ENCODE data around the gene MSH3.

The MSH3 gene

DNA sequence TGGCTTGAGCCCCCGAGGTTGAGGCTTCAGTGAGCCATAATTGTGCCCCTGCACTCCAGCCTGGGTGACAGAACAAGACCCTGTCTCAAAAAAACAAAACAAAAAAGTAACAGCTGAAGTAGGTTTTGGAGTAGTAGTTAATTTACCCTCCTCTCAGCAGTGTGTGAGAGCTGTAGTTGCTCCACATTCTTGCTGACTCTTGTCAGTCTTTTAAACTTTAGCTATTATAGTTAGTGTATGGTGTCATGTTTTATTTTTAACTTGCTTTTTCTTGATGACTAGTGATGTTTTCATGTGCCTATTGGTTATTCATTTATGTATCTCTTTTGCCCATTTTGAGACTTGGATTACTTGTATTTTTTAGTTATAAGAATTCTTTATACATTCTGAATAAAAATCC is 53.2 kb downstream of the MSH3 start:
- Histone ChIP-seq H3K9ac (ENCODE audit: low read length) (no peak overlapping the region), H3K79me2 (ENCODE audit: low read length) (no peaks in the 10 kb centered on the region), H4K20me1 (ENCODE audit: insufficient read depth, low read length) (no peaks in the 10 kb centered on the region), H3K36me3 (replicated peaks; ENCODE audit: insufficient read depth, low read length) (no peaks in the 10 kb centered on the region), H3K27ac (ENCODE audit: low read length) (no peak overlapping the region), H3F3A (ENCODE audit: insufficient read depth, low read length) (no peaks in the 10 kb centered on the region), H3K4me1 (ENCODE audit: low read length) (peaks cover 14% of the 10 kb centered on the region), H3K4me3 (ENCODE audit: low read length) (no peak overlapping the region), H3K4me2 (ENCODE audit: low read depth, low read length) (no peak overlapping the region), H3K9me3 (replicated peaks; ENCODE audit: insufficient read depth, low read length) (no peaks in the 10 kb centered on the region), H3K9me2 (replicated peaks; ENCODE audit: insufficient read depth, low read length) (no peaks in the 10 kb centered on the region), H3K27me3 (replicated peaks; ENCODE audit: insufficient read depth, low read length) (no peaks in the 10 kb centered on the region), H2AFZ (ENCODE audit: low read length) (no peak overlapping the region)
- no peak for DNase-seq
- TF ChIP-seq EZH2 (optimal IDR thresholded peaks at IDR 0.05; ENCODE audit: low read depth, low read length), result no peak
- TF ChIP-seq, protein P1, sequence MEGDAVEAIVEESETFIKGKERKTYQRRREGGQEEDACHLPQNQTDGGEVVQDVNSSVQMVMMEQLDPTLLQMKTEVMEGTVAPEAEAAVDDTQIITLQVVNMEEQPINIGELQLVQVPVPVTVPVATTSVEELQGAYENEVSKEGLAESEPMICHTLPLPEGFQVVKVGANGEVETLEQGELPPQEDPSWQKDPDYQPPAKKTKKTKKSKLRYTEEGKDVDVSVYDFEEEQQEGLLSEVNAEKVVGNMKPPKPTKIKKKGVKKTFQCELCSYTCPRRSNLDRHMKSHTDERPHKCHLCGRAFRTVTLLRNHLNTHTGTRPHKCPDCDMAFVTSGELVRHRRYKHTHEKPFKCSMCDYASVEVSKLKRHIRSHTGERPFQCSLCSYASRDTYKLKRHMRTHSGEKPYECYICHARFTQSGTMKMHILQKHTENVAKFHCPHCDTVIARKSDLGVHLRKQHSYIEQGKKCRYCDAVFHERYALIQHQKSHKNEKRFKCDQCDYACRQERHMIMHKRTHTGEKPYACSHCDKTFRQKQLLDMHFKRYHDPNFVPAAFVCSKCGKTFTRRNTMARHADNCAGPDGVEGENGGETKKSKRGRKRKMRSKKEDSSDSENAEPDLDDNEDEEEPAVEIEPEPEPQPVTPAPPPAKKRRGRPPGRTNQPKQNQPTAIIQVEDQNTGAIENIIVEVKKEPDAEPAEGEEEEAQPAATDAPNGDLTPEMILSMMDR (IDR thresholded peaks at IDR 0.05; ENCODE audit: low read length), result no peak
- TF ChIP-seq EZH2phosphoT487 (IDR thresholded peaks at IDR 0.05; ENCODE audit: low read length), result no peak

DNA sequence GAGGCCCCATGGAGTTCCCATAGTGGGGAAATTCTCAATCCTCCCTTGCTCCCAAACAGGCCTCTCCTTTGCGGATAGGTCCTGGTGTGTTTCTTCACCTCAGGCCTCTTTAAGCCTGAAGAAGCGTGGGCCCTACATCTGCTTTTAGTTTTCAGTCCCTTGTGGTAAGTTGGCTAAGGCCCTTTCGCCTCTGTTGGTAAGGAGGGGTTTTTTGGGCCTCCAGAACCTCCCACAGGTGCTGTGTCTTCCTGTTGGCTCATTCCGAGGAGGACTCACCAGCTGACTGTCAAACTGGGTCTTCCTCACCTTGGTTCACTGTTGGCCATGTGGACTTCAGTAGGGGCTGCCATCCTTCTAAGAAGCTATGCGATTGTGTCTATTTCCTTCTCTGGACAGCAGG is 56.8 kb downstream of the MSH3 start:
- Histone ChIP-seq H3F3A (ENCODE audit: insufficient read depth, low read length) (no peaks in the 10 kb centered on the region), H3K79me2 (ENCODE audit: low read length) (no peaks in the 10 kb centered on the region), H3K4me1 (ENCODE audit: low read length) (no peaks in the 10 kb centered on the region), H3K36me3 (replicated peaks; ENCODE audit: insufficient read depth, low read length) (no peaks in the 10 kb centered on the region), H3K27me3 (replicated peaks; ENCODE audit: insufficient read depth, low read length) (no peaks in the 10 kb centered on the region), H4K20me1 (ENCODE audit: insufficient read depth, low read length) (no peaks in the 10 kb centered on the region), H3K27ac (ENCODE audit: low read length) (no peak overlapping the region), H3K4me2 (ENCODE audit: low read depth, low read length) (no peak overlapping the region), H3K9ac (ENCODE audit: low read length) (no peak overlapping the region), H2AFZ (ENCODE audit: low read length) (no peak overlapping the region), H3K9me3 (replicated peaks; ENCODE audit: insufficient read depth, low read length) (no peaks in the 10 kb centered on the region), H3K4me3 (ENCODE audit: low read length) (no peak overlapping the region), H3K9me2 (replicated peaks; ENCODE audit: insufficient read depth, low read length) (no peaks in the 10 kb centered on the region)
- TF ChIP-seq, protein P1 (IDR thresholded peaks at IDR 0.05; ENCODE audit: low read length), result no peak
- TF ChIP-seq EZH2 (optimal IDR thresholded peaks at IDR 0.05; ENCODE audit: low read depth, low read length) (no peak), EZH2phosphoT487 (IDR thresholded peaks at IDR 0.05; ENCODE audit: low read length) (no peak)
- no peak for DNase-seq

- DNase-seq, result no peak
- Histone ChIP-seq H3K27ac (ENCODE audit: low read length) (no peak overlapping the region), H3K9me2 (replicated peaks; ENCODE audit: insufficient read depth, low read length) (no peaks in the 10 kb centered on the region), H3K9ac (ENCODE audit: low read length) (no peak overlapping the region), H3F3A (ENCODE audit: insufficient read depth, low read length) (no peaks in the 10 kb centered on the region), H3K4me3 (ENCODE audit: low read length) (no peak overlapping the region), H3K4me1 (ENCODE audit: low read length) (no peaks in the 10 kb centered on the region), H3K27me3 (replicated peaks; ENCODE audit: insufficient read depth, low read length) (no peaks in the 10 kb centered on the region), H3K9me3 (replicated peaks; ENCODE audit: insufficient read depth, low read length) (no peaks in the 10 kb centered on the region), H4K20me1 (ENCODE audit: insufficient read depth, low read length) (no peaks in the 10 kb centered on the region), H3K79me2 (ENCODE audit: low read length) (no peaks in the 10 kb centered on the region), H3K4me2 (ENCODE audit: low read depth, low read length) (no peak overlapping the region), H2AFZ (ENCODE audit: low read length) (no peak overlapping the region), H3K36me3 (replicated peaks; ENCODE audit: insufficient read depth, low read length) (no peaks in the 10 kb centered on the region)
- no peak for TF ChIP-seq EZH2phosphoT487 (IDR thresholded peaks at IDR 0.05; ENCODE audit: low read length)
- TF ChIP-seq, protein P1 (IDR thresholded peaks at IDR 0.05; ENCODE audit: low read length), result peak; percentile 24; the same call in 1 of the 2 replicates
Measured at GRCh38 chr5:80711938-80712337, 57.5 kb downstream of the MSH3 start.
